Body of pancreas (tissue), 4 donors: ENCODE data around the gene TFAP2A.

Experiments
- POLR2A ChIP-seq, 3 donors: fragments of 450-650 bp; IDR thresholded peaks; one replicate each; pipeline ENCODE4 v1.6.1; 2016; ENCODE audit warnings: antibody characterized with exemption in 3 of 3, mild to moderate bottlenecking in 2 of 3
- TF ChIP-seq, protein P1 (sequence below), 7 experiments: fragments of 450-650 bp in 4 of 7; fragments of 200-600 bp in 3 of 7; sonication (generic) in 3 of 7; IDR thresholded peaks; one replicate each; pipeline ENCODE4 v1.5.1; 2016 to 2019; ENCODE audit warnings: antibody characterized with exemption in 7 of 7

DNA sequence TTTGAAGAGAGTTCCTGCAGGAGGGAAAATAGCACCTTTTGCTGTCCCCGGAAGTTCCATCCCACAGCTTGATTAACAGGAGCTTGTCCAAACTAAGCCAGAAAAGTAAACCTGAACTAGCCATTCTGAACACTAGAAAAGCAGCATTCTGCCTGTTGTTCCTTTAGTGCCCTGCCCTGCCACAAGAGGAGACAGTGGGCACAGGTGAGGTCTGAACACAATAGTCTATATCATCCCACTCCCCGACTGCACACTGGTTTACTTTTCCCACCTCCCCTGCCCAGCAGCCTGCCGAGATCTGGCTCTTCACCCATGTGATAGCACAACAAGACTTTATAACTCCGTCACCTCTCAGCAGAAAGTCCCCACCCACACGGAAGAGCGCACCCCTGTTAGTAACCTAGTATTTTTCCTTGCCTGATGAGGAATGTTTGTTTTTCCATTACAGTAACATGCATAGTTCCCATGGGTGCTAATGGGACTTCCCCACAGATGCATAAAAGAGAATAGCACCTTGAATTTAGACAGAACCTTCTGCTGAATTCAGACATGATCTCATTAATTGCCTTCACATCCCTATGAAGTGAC, 59.7 kb downstream of the TFAP2A start:
- no peak for TF ChIP-seq POLR2A (IDR thresholded peaks at IDR 0.05)
- TF ChIP-seq, protein P1, sequence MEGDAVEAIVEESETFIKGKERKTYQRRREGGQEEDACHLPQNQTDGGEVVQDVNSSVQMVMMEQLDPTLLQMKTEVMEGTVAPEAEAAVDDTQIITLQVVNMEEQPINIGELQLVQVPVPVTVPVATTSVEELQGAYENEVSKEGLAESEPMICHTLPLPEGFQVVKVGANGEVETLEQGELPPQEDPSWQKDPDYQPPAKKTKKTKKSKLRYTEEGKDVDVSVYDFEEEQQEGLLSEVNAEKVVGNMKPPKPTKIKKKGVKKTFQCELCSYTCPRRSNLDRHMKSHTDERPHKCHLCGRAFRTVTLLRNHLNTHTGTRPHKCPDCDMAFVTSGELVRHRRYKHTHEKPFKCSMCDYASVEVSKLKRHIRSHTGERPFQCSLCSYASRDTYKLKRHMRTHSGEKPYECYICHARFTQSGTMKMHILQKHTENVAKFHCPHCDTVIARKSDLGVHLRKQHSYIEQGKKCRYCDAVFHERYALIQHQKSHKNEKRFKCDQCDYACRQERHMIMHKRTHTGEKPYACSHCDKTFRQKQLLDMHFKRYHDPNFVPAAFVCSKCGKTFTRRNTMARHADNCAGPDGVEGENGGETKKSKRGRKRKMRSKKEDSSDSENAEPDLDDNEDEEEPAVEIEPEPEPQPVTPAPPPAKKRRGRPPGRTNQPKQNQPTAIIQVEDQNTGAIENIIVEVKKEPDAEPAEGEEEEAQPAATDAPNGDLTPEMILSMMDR (IDR thresholded peaks at IDR 0.05): no peak
